ENCODE data around the gene AURKA.
"Not testable (repeated sequence)": the region's sequence is repeated elsewhere in the genome, so short reads cannot be mapped to it uniquely, and the experiment has no call there.

Gene AURKA

DNA sequence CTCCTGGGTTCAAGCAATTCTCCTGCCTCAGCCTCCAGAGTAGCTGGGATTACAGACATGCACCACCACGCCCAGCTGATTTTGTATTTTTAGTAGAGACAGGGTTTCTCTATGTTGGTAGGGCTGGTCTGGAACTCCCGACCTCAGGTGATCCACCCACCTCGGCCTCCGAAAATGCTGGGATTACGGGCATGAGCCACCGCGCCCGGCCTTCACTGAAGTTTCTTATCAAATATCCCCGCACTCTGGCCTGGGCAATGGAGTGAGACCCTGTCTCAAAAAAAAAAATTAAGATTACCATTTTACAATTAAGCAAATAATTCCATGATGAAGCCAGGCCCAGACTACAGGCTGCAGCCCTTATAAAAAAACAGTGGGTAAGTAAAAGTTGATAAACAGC, 1.6 kb downstream of the AURKA start:
- DNase-seq (ENCODE audit: low read depth), result not testable (repeated sequence)

DNA sequence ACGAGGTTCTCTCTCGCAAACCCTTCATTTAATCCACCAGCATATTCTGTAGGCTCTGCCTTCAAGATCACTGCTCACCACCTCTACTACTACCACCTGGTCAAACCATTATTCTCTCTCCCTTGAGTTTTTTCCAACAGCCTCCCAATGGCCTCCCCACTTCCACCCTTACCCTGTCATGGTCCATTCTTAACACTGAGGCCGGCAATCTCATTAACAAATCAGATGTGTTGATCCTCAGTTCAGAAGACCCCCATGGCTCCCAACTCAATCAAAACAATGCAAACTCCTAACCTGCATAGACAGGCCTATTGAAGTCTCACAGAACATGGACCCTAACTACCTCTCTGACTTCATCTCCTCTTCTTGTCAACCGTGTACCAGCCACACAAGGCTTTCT, 2.2 kb downstream of the AURKA start:
- no peak for DNase-seq (ENCODE audit: low read depth)

DNA sequence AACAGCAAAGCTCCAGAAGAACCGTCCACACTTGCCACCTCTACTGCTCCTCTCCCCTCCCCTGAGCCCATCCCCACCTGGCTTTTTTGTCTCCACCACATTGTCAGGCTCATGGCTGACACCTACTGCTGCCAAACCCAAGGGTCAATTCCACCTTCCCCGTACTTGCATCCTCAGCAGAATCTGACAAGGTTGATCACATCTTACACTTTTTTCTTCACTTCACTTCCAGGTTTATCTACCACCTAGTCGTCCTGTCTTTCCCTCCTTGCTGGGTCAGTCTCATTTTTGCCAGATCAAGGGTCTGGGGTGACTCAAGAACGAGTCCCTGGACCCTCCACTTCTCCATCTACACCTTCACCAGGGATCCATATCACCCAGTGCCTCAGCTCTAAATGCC, 3.1 kb downstream of the AURKA start:
- DNase-seq (ENCODE audit: low read depth), result no peak

DNA sequence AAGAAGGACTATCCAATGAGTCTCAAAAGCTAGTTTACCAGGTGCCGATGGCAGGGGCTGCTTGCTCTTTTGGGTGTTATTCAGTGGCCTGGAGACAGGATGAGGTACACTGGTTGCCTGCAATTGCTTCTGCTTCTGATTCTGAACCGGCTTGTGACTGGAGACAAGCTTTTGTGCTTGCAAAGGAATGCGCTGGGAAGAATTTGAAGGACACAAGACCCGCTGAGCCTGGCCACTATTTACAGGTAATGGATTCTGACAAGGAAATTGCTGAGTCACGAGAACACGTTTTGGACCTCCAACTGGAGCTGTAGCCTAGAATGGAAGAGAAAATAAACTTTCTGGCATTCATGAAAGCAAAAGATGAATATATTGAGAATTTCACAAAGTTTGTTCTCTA, 5.8 kb downstream of the AURKA start:
- no peak for DNase-seq (ENCODE audit: low read depth)

DNA sequence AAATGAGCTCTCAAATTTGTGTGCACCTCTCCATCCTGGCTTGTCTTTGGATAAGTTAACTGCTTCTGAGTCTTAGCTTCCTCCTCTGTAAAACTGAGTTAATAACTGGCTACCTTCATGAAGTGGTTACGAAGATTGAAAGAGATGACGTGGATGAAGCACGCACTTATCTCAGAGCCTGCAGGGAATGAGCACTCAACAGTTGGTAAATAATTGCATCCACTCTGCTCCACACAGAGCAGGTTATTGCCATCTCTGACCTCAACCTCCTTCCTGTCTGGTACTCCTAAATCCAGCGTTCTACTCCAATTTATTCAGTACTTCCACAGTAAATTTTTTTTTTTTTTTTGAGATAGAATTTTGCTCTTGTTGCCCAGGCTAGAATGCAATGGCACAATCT, 6.9 kb downstream of the AURKA start:
- no peak for DNase-seq (ENCODE audit: low read depth)

DNA sequence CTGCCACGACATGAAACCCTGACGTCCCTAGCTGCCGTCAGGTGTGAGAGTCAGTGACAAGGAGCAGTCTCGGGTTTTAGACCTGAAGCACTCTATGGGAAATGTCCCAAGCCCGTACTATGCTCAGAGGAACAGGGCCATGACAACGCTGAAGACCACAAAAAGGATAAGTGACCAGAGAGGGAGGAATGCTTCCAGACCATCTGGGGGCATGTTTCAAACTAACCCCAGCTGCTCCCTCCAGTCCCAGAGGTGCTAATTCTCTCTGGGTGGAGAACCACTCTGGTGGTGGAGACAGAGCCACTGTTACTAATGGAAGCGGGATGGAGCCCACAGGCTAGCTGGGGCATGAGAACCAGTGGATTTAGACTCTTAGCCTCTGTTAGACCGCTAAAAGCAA, 8.7 kb downstream of the AURKA start:
- no peak for DNase-seq (ENCODE audit: low read depth)

DNA sequence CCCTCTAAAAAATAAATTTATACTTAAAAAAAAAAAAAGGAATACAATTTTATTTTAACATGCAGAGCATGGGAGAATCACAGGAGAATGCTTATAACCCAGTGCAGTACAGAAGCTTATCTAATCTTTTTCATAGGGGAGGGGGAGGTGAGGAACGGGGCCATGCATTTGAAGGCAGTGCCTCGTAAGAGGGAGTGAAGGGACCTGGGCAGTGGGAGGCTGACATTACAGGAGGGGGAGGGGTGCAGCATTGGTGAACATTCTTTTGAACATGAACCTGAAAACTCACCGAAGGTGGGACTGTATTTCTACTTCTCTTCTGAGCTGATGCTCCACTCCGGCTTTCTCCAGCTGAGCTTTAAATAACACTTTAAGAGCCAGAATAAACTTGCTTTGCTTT, 9.3 kb downstream of the AURKA start:
- DNase-seq (ENCODE audit: low read depth), result no peak

DNA sequence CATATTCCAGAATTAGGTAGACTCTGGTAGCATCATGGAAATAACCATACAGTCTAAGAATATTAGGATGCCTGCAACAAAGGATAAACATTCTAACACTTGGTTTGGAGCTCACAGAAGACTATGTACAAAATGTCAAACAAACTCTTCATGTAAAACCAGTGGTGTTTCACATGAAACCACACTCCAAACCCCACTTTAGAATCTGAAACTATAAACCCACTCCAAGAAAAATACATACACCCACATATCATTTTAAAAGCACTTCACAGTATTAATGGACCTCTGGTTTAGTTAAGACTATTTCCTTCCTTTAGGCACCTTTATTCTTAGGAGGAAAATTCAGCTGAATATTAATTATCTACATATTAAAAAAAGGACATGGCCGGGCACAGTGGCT, 10.5 kb downstream of the AURKA start:
- no peak for DNase-seq (ENCODE audit: low read depth)

DNA sequence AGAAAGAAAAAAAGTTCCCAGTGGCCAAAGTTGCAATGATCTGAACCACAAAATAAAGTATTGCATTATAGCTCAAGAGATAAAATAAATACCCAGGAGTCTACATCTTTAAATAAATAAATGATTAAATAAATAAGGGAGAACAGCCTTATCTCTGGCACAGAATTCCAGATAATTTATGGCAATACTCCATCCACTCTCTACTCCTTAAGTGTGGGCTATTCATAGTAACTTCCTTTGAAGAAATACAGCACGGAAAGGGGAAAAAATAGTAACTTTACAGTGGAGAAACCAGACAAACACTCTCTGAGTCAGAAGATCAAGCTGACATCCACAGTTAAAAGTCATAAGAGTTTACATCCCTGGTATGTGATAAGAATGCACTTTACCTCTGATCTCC, 11.6 kb downstream of the AURKA start:
- no peak for DNase-seq (ENCODE audit: low read depth)

DNA sequence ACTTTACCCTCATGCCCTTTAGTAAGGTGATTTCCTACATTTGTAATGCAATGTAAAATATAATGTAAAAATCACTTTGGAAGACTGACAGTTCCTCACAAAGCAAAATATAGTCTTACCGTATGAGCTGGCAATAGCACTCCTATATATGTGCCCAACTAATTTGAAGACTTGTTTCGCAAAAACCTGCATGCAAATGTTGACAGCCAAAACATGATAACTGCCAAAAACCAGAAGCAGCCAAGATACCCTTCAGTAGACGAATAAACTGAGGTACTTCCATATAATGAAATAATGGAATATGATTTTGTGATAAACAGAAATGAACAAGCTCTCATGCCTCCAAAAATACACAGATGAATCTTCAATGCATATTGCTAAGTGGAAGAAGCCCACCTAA, 13.6 kb downstream of the AURKA start:
- DNase-seq (ENCODE audit: low read depth), result no peak

DNA sequence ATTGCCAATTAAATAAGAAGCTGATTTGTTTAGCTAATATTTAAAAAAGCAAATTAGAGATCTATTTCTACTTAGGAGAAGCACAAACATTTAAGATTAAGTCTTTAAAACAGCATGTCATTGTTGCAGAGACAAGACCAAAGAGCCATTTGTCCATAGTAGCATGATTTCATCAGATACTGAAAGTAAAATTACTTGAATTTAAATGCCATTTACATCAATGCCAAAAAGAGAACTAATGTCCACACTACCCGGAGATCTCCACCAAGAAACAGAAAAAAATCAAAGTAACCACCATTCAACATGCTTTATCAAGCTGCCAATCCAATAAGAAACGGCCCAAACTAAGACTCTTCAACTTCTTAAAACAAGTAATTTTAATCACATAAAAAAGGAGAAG, 15.7 kb downstream of the AURKA start:
- DNase-seq (ENCODE audit: low read depth), result no peak

DNA sequence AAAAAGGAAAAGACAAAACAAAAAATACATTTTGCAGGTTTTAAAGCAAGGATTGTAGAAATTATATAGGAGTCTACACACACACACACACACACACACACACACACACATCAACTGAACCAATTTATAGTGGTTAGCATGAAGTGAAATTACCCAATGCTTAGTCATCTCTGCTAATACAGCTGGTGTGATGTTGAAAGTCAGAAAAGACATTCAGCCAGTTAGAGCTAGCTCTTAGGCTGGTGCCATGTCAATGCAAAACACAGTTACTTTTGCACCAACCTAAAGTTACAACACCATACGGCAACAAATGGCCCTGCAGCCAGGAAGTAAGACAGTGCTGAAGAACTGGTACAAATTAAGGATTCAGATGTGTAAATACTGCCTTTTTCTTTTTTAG, 18.1 kb downstream of the AURKA start:
- DNase-seq (ENCODE audit: low read depth), result no peak

DNA sequence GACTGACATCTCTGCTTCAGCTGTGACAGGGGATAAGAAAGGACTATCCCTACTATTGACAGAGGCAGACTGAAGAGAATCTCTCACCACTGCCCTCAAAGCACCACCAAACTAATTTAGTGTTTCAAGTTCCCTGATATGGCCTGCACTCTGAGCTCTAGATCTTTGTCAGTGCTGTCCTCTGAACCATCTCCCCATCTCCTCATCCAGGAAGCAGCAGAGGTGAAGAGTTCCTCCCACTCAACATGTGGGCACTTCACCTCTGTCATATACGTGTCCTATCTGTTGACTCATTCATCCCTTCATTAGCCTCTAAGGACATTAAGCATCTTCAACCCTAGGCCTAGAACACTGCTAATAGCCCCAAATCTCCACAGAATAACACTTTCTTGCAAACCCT, 19.2 kb downstream of the AURKA start:
- DNase-seq (ENCODE audit: low read depth), result no peak

DNA sequence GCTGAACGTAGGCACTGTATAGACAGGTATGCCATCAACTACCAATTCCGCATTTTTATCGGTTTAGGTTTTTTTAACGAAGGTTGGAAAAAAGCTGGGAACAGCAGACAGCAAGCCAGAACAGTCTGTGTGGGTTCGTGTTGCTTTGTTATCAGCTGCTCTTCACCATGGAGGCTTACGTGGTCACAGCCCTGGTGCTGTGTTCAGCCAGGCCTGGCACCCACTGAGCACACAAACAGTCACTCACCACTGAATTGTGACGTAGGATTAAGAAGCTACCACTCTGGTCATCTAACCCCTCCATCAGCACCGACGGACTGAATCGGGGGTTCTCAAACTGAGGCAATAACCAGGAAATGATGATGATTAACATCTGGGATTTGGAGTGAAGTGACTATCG, 20.0 kb downstream of the AURKA start:
- no peak for DNase-seq (ENCODE audit: low read depth)

DNA sequence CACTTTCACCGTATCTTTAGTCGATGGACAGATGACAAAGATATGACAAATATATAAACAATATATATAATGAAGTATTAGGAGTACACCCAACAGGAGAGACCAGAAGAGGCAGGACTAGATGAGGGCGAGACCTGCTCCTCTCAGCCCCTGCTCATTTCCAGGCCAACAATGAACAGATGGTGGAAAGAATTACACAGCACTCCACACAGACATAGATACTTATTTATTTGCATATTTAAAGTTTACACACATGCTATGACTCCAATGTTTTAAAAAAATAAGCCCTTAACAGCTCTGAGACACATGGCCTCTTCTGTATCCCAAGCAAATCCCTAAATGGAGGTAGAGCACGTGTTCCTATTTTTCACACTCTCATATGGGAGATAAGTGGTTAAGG, 22.8 kb downstream of the AURKA start:
- DNase-seq (ENCODE audit: low read depth), result no peak

DNA sequence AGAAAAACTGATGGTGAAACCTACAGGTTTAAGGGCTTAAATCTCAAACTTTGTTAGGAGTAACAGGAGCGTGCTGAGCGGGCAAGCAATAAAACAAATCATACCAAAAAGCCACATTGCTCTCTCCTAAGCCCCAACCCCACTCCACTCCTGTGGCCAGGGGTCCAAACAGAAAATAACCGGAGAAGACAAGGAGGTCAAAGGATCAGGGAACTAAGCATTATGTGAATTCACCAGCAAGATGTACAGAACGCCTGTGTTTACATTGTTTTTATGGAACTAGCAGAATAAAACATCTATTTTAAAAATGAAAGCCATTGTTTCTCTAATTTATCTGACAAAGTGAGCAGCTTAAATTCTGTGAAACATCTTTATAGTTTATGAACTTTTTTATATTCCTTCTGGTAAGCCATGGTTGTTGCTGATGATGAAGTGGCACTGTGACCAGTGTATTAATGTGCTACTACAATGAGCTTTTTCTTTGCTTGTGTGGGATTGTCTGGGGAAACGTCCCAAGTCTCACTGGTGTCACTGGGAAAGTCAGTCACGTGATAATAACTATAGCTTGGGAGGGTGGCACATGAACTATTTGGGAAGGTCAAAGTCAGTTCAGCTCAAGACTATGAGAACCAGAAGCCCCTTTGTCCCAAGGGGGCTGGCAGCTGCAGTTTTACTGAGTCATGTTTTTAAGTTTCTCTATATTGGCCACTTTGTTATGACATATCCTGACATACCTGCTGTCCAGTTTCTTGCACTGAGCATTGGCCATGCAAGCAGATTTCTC, 23.5 kb downstream of the AURKA start:
- no peak for DNase-seq (ENCODE audit: low read depth)

DNA sequence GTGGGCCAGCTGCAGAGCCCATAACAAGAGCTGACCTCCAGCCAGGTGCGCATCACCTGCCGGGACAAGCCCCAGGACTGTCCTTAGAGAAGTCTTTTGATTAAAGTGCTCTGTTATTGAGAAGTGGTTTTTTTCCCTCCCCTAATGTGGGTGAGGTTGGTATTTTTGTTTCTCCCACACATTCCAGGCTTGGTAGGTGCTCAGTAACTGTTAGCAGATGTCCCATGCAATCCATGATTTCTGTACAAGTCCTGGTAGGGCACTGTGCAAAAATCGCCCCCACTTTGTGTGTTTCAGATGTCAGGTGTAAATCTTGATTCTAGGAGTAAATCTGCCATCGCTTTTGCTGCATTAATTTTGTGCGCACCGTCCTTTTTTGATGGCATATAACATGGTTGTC, 28.5 kb downstream of the AURKA start:
- DNase-seq (ENCODE audit: low read depth), result no peak

DNA sequence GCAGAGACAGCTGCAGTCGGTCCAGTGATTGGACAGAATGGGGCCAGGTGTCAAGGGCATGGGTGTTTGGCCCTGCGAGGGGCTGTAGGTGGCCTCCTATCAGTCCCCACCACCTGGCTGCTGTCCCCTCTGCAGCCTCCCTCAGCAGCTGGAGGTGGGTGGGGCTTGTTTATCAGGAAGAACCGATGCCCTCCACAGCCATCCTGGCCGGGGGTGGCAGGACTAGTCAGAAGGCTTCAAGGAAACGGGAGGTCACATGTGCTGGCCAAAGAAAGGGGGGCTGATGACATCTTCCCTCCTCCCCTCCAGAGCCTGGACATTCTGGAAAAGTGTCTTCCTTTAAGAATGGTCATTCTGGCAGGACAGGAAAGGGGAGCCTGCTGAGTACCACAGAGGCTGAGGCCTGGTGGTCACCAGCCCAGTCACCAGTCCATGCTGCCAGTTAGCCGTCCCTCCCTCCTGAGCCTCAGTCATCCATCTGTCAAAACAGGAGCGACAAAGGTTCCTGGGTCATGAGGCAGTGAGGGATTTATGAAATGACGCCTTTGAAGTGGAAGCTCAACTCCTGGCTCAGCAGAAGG, 29.1 kb downstream of the AURKA start:
- DNase-seq (ENCODE audit: low read depth), result no peak

DNA sequence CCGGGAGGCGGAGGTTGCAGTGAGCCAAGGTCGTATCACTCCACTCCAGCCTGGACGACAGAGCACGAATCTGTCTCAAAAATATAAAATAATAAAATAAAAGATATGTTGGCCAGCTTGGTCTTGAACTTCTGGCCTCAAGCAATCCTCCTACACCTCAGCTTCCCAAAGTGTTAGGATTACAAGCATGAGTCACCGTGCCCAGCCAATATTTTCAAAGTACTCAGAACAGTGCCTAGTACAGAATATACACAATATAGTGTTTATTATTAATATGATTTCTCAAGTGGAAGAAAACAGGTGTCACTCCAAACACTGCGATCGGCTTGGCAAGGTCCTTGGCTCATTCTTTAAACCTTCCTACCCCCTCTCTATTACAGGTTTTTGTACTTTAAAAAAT, 30.1 kb downstream of the AURKA start:
- DNase-seq (ENCODE audit: low read depth), result no peak

DNA sequence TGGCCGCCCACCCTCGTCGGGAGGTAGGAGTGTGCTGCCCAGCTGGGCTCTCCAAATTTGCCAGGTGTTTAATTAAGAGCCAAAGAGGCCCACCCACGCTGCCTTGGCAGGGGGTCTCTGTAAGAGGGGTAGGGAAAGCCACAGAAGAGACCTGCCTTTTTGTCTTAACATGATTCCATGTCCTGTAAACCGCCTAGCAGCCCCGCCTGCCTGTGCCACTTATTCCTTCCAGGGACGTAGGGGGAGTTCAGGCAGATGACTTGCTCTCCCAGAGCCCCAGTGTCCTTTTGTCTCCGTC, 31.2 kb downstream of the AURKA start:
- no peak for DNase-seq (ENCODE audit: low read depth)

DNA sequence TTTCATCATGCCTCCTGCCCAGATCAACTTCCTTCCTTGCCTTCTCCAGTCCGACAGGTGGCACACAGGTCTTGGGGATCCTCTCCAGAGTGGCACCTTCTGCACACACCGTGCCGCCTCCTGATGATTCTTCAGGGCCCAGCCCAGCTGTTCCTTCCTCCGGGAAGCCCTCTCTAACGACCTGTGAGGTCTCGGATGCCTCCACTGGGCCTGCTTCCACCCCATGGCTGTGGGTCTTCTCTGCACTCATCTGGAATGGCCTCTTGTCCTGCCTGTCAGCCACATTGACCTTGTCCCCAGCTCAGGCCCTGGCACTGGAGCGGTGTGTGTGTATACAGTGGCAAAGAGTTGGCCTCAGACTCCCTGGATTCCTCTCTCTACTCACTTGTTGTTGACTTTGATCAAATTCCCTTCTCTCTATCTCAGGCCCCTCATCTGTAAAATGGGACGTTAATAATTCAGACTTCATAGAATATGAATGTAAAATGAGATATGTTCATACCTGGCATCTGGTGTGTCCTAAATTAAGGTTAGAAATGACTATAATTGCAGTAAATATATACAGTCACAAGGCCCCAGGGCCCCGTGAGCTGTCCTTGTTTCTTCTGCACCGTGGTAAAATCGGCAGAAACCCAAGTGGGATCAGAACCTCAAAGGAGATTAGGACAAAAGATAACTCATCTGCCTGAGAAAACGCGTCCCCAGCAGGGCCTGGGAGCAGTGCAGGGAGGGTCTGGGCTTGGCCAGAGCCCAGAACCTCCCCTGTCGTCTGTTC, 31.7 kb downstream of the AURKA start:
- no peak for DNase-seq (ENCODE audit: low read depth)

DNA sequence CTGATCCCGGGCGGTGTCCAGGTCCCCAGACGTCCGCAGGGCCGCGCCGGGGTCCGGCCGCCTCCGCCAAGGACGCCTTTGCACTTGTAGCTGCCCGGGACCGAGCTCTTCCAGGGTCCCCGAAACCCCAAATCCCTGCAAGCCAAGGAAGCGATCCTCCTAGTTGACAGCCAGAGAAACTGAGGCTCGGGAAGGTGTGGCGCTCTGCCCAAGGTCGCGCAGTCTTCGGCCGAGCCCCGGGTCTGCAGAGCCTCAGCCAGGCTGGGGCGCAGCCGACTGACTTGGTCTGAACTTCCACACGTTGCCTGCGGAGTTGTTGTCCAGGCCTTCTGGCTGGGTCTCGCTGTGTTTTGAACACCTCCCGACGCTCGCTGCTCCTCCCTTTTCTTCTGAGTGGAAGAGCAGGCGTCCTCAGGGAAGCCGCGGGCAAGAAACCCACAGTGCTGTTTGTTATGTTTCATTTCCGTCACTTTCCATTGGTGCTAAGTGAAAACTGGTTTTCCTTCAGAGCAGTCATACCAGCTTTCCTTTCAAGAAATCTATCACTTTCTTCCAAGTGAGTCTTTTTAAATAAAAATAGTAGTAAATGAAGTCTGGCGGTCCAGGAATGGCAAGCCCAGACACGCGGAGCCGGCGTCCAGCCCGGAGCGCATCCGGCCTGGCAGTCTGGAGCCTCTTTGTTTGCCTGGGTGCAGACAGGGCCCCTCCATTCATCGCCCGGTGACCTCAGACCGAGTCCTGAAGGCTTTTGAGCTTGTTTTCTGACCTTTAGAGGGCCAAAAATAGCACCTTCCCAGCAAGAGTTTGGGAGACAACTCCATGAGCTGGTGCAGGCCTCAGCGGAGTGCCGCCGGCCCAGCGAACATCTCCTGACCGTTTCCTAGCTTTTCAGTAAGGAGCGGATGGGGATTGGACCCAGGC, 32.5 kb downstream of the AURKA start:
- DNase-seq (ENCODE audit: low read depth), result no peak

Measured in activated T-helper 1 cell treated with Interleukin-2 at 50 U/mL for 16 hours (primary cell).